K562 (cell line): ENCODE measurements around the gene TCF15. TPM values are rescaled to one million over a fixed set of nuclear protein-coding genes. Genes with fewer than 3 reads are reported as not detected.

Experiments used
- ATAC-seq: fragments of 200-7000 bp; cut with Tn5 transposase; 3 replicates; pipeline ENCODE4 v1.9.1; 2020; ENCODE audit warnings: moderate library complexity
- BruUV-seq: library from RNA; stranded (reverse); fragments of 400-500 nt; replicated peaks from 2 replicates; lab custom pipeline; 2021; lab: Mats Ljungman, UMichigan
- CTCF ChIA-PET: fragments of 300-600 bp; formaldehyde crosslinking; extraction: SDS; loops from one replicate; lab custom pipeline; 2021; ENCODE audit warnings: low intra/inter-chr PET ratio; lab: Yijun Ruan, JAX
- POLR2A ChIA-PET: fragments of 300-600, 350-650 bp; sonication (Branson Sonifier 250); formaldehyde crosslinking; extraction: SDS; loops from one replicate; lab custom pipeline; 2021; ENCODE audit warnings: antibody characterized with exemption, inconsistent platforms; lab: Yijun Ruan, JAX
- DNase-seq, 4 experiments: peaks; one replicate each; pipeline versions ENCODE4 v3.0.0 to v3.0.0-alpha.2; 2011 to 2018; ENCODE audit warnings: low spot score in 3 of 4, mixed read lengths in 3 of 4; ENCODE audit errors: extremely low read depth in 1 of 4
- FAIRE-seq: peaks from 2 replicates; lab custom pipeline; 2011; peaks lifted over from hg19 to GRCh38; lab: Jason Lieb, UNC
- H2AFZ ChIP-seq: 2 replicates; pipeline ENCODE4 v1.6.0; 2011; ENCODE audit warnings: low read depth, low read length, control low read depth, inconsistent platforms
- H3K27ac ChIP-seq: fragments of 200-600 bp; 3 replicates; pipeline ENCODE4 v1.8.0; 2011; ENCODE audit warnings: low read depth, mild to moderate bottlenecking, control low read depth, inconsistent platforms, low read length, moderate library complexity, mixed read lengths; ENCODE audit errors: extremely low read depth
- H3K27me3 ChIP-seq, 2 experiments: fragments of 300-600 bp in 1 of 2; 2 replicates in 1 of 2; 3 replicates in 1 of 2; pipeline versions ENCODE4 v1.6.0 to v1.8.0; 2011; ENCODE audit warnings: inconsistent platforms in 2 of 2, low read length in 2 of 2, mild to moderate bottlenecking in 1 of 2, mixed read lengths in 1 of 2, moderate library complexity in 1 of 2; ENCODE audit not compliant: control insufficient read depth in 2 of 2, insufficient read depth in 2 of 2
- H3K36me3 ChIP-seq: fragments of 300-600 bp; 3 replicates; pipeline ENCODE4 v1.8.0; 2011; ENCODE audit warnings: mild to moderate bottlenecking, low read length, inconsistent platforms; ENCODE audit not compliant: control insufficient read depth, insufficient read depth
- H3K4me1 ChIP-seq, 2 experiments: fragments of 200-600 bp in 1 of 2; replicated peaks in 1 of 2; 2 replicates in 1 of 2; 3 replicates in 1 of 2; pipeline versions ENCODE4 v1.5.1 to v1.8.0; 2011; ENCODE audit warnings: inconsistent platforms in 2 of 2, low read length in 2 of 2, mild to moderate bottlenecking in 1 of 2, mixed read lengths in 1 of 2, moderate library complexity in 1 of 2; ENCODE audit not compliant: control insufficient read depth in 2 of 2, insufficient read depth in 2 of 2
- H3K4me2 ChIP-seq: 2 replicates; pipeline ENCODE4 v1.6.1; 2011; ENCODE audit warnings: low read length, control low read depth, inconsistent platforms, mixed read lengths; ENCODE audit not compliant: insufficient read depth
- H3K4me3 ChIP-seq: fragments of 200-600 bp; sonication (generic), shearing (Covaris generic); 2 replicates; pipeline ENCODE4 v1.5.1; 2016; ENCODE audit warnings: control low read depth, inconsistent platforms
- H3K79me2 ChIP-seq: fragments of 200-600 bp; 3 replicates; pipeline ENCODE4 v1.8.0; 2011; ENCODE audit warnings: low read length, inconsistent platforms; ENCODE audit not compliant: control insufficient read depth, insufficient read depth
- H3K9ac ChIP-seq, 2 experiments: 2 replicates each; pipeline versions ENCODE4 v1.6.0 to v1.6.1; 2011; ENCODE audit warnings: low read depth in 2 of 2, low read length in 2 of 2, control low read depth in 1 of 2, inconsistent platforms in 1 of 2, mild to moderate bottlenecking in 1 of 2, mixed read lengths in 1 of 2; ENCODE audit not compliant: insufficient read depth in 1 of 2
- H3K9me1 ChIP-seq: one replicate; pipeline ENCODE4 v1.6.0; 2011; ENCODE audit warnings: inconsistent platforms, mild to moderate bottlenecking, low read length, moderate library complexity; ENCODE audit not compliant: control insufficient read depth, insufficient read depth
- H3K9me3 ChIP-seq: replicated peaks from 2 replicates; pipeline ENCODE4 v1.5.1; 2011; ENCODE audit warnings: low read depth, low read length, inconsistent platforms; ENCODE audit not compliant: control insufficient read depth, insufficient read depth
- H4K20me1 ChIP-seq: replicated peaks from 2 replicates; pipeline ENCODE4 v1.6.1; 2011; ENCODE audit warnings: low read length, inconsistent platforms, mixed read lengths; ENCODE audit not compliant: control insufficient read depth, insufficient read depth
- FOXM1 ChIP-seq, 2 experiments: fragments of 450-650 bp in 1 of 2; sonication (generic) in 1 of 2; formaldehyde crosslinking in 1 of 2; IDR thresholded peaks; 2 replicates each; pipeline versions ENCODE4 v1.6.1 to v1.9.0; 2017 to 2022; ENCODE audit warnings: low read depth in 2 of 2, mild to moderate bottlenecking in 2 of 2, missing genetic modification reagents in 1 of 2, moderate library complexity in 1 of 2
- HLTF ChIP-seq: fragments of 450-650 bp; IDR thresholded peaks from 2 replicates; pipeline ENCODE4 v1.6.1; 2016
- MCM5 ChIP-seq: fragments of 450-650 bp; IDR thresholded peaks from 2 replicates; pipeline ENCODE4 v1.6.1; 2016; ENCODE audit warnings: low read depth
- MCM7 ChIP-seq, 2 experiments: fragments of 450-650 bp; IDR thresholded peaks; 2 replicates each; pipeline ENCODE4 v1.6.1; 2016 to 2018
- NFIC ChIP-seq: fragments of 450-650 bp; IDR thresholded peaks from 2 replicates; pipeline ENCODE4 v1.6.1; 2017; ENCODE audit warnings: mild to moderate bottlenecking, inconsistent platforms
- ZBTB33 ChIP-seq: sonication (generic); formaldehyde crosslinking; IDR thresholded peaks from 2 replicates; pipeline ENCODE4 v1.8.1; 2023; ENCODE audit warnings: mild to moderate bottlenecking, missing genetic modification reagents
- WGBS: fragments of 100-300 bp; shearing (Covaris generic); methylation state at CpG from one replicate; pipeline ENCODE4 v1.1.6; 2016; ENCODE audit warnings: low coverage, mixed read lengths; ENCODE audit not compliant: insufficient coverage; ENCODE audit errors: missing lambda C conversion rate; 5-methylcytosine and 5-hydroxymethylcytosine counted together
- in situ Hi-C: fragments of 300-500 bp; cut with MboI; formaldehyde crosslinking; loops from 4 replicates; pipeline ENCODE4 v1.15.0; 2018; ENCODE audit warnings: inconsistent platforms, mixed read lengths
- intact Hi-C: fragments of 100-400 bp; cut with micrococcal nuclease; formaldehyde crosslinking; loops from 2 replicates; pipeline ENCODE4 v1.14.2; 2022
- polyA plus RNA-seq, 8 experiments: library from polyadenylated mRNA; depleted of rRNA in 4 of 8; stranded (reverse) in 5 of 8; unstranded in 3 of 8; fragments of >200 nt; fragmentation: Nextera tagmentation in 2 of 8; fragmentation: Illumina TruSeq in 1 of 8; extraction: Ambion mirVana in 2 of 8; extraction: Trizol in 1 of 8; gene quantifications; 2 replicates each; pipeline versions ENCODE4 v1.2.1 to v1.2.3, GENCODE V29; 2011 to 2014; ENCODE audit warnings: inconsistent platforms in 1 of 8, missing spikeins in 1 of 8
- total RNA-seq, 7 experiments: library from RNA; depleted of rRNA in 6 of 7; stranded (reverse); fragments of >200 nt in 6 of 7; fragmentation: Illumina TruSeq in 2 of 7; extraction: Trizol in 2 of 7; gene quantifications; 2 replicates each; pipeline versions ENCODE4 v1.2.1 to v1.2.3, GENCODE V29; 2011 to 2021; ENCODE audit warnings: low replicate concordance in 1 of 7
- TF ChIP-seq, protein P1 (sequence below): fragments of 450-650 bp; formaldehyde crosslinking; IDR thresholded peaks from 2 replicates; pipeline ENCODE4 v1.4.0; 2020; ENCODE audit warnings: mild to moderate bottlenecking, moderate library complexity

Gene TCF15
- total and polyA plus RNA-seq, 9 of the 15 experiments (the other 6 are each of a cell fraction or from before 2014, with no cell fraction given), result 0.04 to 5.0 (median 1.2) TPM

- Histone ChIP-seq H4K20me1 (no peaks in the 10 kb centered on the region), H3K36me3 (no peaks in the 10 kb centered on the region), H3K9me3 (no peaks in the 10 kb centered on the region), H2AFZ (no peak overlapping the region), H3K27me3 (peaks cover 0 to 5% of the 10 kb centered on the region in 2 experiments; a peak in 2 of 5 replicates), H3K4me2 (peak overlapping the region; percentile 62), H3K79me2 (peaks cover 7% of the 10 kb centered on the region; the same call in 2 of the 3 replicates), H3K4me3 (peak overlapping the region; percentile 42), H3K4me1 (peaks cover 6 to 32% of the 10 kb centered on the region in 2 experiments; a peak in 3 of 5 replicates)
- ChIA-PET POLR2A (no interaction called here), CTCF (no interaction called here)
- in situ Hi-C loops, result no loop called here
- 92% methylated on average over 7 of the region's 8 CpGs for WGBS
- DNase-seq (no peak), ATAC-seq (no peak)
- BruUV-seq, result TSS peak; percentile 50
- TF ChIP-seq HLTF, result no peak
- TF ChIP-seq, protein P1, sequence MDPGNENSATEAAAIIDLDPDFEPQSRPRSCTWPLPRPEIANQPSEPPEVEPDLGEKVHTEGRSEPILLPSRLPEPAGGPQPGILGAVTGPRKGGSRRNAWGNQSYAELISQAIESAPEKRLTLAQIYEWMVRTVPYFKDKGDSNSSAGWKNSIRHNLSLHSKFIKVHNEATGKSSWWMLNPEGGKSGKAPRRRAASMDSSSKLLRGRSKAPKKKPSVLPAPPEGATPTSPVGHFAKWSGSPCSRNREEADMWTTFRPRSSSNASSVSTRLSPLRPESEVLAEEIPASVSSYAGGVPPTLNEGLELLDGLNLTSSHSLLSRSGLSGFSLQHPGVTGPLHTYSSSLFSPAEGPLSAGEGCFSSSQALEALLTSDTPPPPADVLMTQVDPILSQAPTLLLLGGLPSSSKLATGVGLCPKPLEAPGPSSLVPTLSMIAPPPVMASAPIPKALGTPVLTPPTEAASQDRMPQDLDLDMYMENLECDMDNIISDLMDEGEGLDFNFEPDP (CRISPR knock-in tag), result no peak
- TF ChIP-seq MCM7 (IDR thresholded peaks at IDR 0.05), result no peak
- TF ChIP-seq ZBTB33, result 0 out of 2 replicates have a peak, but pooled peaks have one; percentile 61
- TF ChIP-seq NFIC, result no peak
- no peak for TF ChIP-seq MCM5
- no peak for TF ChIP-seq FOXM1 (IDR thresholded peaks at IDR 0.05; ENCODE audit: low read depth)
- TF ChIP-seq FOXM1 (CRISPR knock-in tag; IDR thresholded peaks at IDR 0.05; ENCODE audit: low read depth), result peak; percentile 40; the same call in 1 of the 2 replicates
- TF ChIP-seq, all 486 proteins: peak for 2
- no peak for FAIRE-seq
- peak overlapping the region in 1 of 2 experiments; percentile 92; a peak in 3 of 4 replicates for H3K9ac ChIP-seq
- H3K9me1 ChIP-seq, result no peaks in the 10 kb centered on the region
- no peak overlapping the region for H3K27ac ChIP-seq
- intact Hi-C loops, result no loop called here
These were observed 1.1 kb downstream of the TCF15 start for GRCh38 chr20:608970-609369.
